NB4 (cell line): ENCODE results near the gene SLC7A4.

Source experiments
- DNase-seq: peaks from one replicate; pipeline ENCODE4 v3.0.0; 2010; ENCODE audit warnings: low read depth
- H3K4me3 ChIP-seq: one replicate; pipeline ENCODE4 v1.5.1; 2011; ENCODE audit warnings: mild to moderate bottlenecking, low read depth, low read length, moderate library complexity
- CTCF ChIP-seq: IDR thresholded peaks from one replicate; pipeline ENCODE4 v1.5.1; 2012; ENCODE audit warnings: low read depth, low read length
- MYC ChIP-seq: IDR thresholded peaks from 2 replicates; pipeline ENCODE4 v1.6.1; 2011; ENCODE audit warnings: low read depth, low read length
- POLR2A ChIP-seq: IDR thresholded peaks from 2 replicates; pipeline ENCODE4 v1.6.1; 2011; ENCODE audit warnings: mild to moderate bottlenecking; ENCODE audit not compliant: insufficient read length; ENCODE audit errors: extremely low read depth
- TF ChIP-seq, protein P1 (sequence below): IDR thresholded peaks from 2 replicates; pipeline ENCODE4 v1.6.1; 2011; ENCODE audit warnings: low read depth, low read length

Gene SLC7A4

DNA sequence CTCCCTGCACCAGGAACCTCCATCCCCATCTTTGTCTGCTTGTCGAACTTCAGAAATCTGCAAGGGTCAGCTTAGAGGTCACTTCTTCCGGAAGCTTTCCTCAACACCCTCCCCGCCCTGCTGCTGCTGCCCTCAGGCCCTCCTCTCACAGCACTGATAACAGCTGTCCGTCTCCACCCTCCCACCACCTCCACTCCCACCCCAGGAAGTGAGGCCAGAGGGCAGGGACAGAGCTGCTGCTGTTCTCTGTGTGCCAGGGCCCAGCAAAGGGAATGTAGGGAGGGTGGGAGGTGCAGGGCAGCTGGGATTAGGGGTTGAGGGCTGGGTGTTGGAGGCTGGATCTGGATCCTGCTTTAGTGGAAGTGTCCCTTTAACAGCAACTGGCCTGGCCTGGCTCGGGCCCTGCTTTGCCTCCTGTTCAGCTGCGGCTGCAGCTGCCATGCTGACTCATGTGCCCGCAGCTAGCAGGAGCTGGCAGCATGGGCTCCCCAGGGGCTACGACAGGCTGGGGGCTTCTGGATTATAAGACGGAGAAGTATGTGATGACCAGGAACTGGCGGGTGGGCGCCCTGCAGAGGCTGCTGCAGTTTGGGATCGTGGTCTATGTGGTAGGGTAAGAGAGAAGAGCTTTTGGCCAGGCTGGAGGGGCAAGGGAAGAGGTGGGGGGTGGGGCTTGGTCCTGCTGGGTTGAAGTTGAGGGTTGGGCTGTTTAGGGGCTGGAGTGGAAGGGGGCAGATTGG is 17.5 kb downstream of the SLC7A4 start, which contains the start of gene P2RX6:
P2RX6 (plus strand) TSS at position 440 of the 740 bp plus-strand sequence; CDS start at position 450, 10 bp downstream.
- H3K4me3 ChIP-seq = peak within 1 kb of the TSS; percentile 40
- TF ChIP-seq, protein P1, sequence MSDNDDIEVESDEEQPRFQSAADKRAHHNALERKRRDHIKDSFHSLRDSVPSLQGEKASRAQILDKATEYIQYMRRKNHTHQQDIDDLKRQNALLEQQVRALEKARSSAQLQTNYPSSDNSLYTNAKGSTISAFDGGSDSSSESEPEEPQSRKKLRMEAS = no peak
- no peak for TF ChIP-seq MYC
- TF ChIP-seq CTCF = no peak
- no peak for TF ChIP-seq POLR2A

DNA sequence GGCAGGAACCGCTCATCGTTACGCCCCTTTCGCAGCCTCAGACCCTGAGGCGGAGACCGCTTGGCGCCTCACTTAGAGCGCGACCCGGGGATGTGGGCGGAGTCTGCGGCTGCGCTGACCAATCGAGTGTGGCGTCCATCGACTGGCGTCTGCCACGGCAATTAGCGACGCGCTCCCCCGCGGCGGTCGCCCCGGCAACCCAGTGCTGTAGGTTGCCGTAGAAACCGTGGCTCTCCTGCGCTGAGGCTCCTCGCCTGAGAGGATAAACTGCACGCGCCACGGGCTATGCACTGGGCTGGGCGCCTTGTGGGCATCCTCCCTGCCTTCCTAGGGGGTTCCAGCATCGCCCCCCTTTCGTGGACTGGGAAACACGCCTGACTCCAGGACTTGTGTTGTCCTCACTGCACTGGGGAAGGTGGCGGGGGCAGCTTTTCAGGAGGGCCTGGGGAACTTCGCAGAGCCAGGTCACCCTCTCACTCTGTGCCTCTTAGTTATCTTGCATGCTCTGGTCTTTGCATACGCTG is 18.1 kb downstream of the SLC7A4 start:
- peak; percentile 95 for DNase-seq

More for the DNA sequence above, 17.5 kb downstream of the SLC7A4 start, which contains the start of gene P2RX6:
- DNase-seq = peak; percentile 82

GRCh38 chr22:21013657-21014201 is 18.6 kb downstream of the SLC7A4 start:
- peak overlapping the region; percentile 38 for H3K4me3 ChIP-seq
- no peak for DNase-seq
- no peak for TF ChIP-seq CTCF
- TF ChIP-seq POLR2A = no peak
- TF ChIP-seq MYC = no peak
- TF ChIP-seq, protein P1 = no peak

More for the DNA sequence above, 18.1 kb downstream of the SLC7A4 start:
- TF ChIP-seq CTCF = no peak
- TF ChIP-seq POLR2A = no peak
- TF ChIP-seq MYC = no peak
- TF ChIP-seq, protein P1 = no peak
- H3K4me3 ChIP-seq = peak overlapping the region; percentile 38

DNA sequence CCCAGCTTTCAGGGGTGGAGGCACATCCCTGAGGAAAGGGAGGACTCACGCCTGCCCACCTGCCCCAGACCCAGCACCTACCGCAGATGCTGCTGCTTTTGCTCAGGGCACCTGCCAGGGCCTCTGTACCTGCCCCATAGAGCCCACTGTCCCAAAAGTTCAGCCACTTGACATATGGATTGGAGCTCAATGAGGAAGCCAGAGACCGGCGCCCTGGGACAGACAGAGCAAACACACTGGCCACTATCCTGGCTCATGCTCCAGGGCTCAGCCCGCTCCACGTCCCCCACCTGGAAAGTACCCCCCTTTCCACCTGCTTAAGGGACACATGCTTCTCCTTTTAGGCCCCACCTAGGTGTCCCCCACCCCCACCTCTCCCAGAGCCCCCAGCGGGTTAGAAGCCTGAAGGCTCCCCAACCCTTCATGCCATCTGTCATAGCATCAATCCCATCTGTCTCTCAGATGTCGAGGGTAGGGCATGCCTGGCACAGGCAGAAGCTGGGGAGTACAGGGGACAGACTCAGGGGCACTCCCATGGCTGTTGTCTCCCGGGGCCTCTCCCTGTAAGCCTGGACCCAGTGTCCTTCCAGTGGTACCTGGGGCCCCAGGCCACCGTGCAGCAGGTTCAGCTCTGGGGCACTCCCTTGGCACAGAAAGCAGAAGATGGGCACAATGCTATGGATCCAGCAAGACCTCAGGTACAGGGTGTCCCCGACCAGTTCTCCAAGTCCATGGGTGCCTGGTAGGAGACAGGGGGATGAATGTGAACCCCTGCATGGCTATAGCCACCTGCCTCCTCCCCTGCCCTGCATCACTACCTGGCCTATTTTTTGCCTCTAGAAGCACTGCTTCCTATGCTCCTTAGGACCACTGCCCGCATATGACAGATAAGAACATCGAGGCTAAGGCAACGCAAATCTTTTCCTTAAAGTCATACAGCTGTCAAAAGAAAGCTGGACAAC is 19.6 kb downstream of the SLC7A4 start:
- H3K4me3 ChIP-seq = no peak overlapping the region
- TF ChIP-seq, protein P1 = no peak
- no peak for TF ChIP-seq MYC
- no peak for TF ChIP-seq CTCF
- no peak for TF ChIP-seq POLR2A
- DNase-seq = no peak

DNA sequence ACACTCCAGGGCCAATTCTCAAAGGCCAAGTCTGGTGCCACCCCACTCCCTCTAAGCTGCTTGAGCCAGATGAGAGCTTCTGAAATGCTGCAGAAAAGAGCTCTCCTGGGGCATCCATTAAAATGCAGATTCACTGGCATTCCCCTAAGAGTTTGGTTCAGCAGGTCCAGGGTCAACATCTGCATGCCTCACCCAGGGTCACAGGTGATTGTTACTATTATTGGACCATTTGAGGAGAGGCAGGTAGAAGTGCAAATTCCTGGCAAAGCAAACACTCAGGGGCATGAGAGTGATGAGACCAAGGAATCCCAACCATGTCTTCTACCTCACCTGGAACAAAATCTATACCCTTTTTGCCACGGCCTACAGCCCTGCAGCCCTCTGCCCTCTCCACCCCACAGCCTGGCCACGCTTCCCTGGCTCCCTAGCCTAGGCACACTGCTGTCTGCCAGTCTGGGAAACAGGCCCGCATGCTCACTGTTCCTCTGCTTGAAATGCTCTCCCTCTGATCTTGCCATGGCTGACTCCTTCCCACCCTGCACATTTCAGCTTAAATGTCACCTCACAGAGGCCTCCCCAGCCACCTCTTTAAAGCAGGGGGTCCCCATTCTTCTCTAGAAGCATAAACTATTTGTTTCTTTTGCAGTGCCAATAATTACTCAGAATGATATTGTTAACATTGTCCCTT is 21.8 kb downstream of the SLC7A4 start:
- no peak for DNase-seq
- no peak overlapping the region for H3K4me3 ChIP-seq
- TF ChIP-seq POLR2A (no peak), MYC (no peak), CTCF (no peak)
- TF ChIP-seq, protein P1 = no peak
